Right ventricle myocardium superior (tissue), 1 donor: ENCODE results near the gene SEMA6D. TPM values are rescaled to one million over a fixed set of nuclear protein-coding genes. Genes with fewer than 3 reads are reported as not detected.
"Not testable (repeated sequence)": the region's sequence is repeated elsewhere in the genome, so short reads cannot be mapped to it uniquely, and the experiment has no call there.

Experiments used
- ATAC-seq: fragments of 200-7000 bp; cut with Tn5 transposase; one replicate; pipeline ENCODE4 v1.9.1; 2020; ENCODE audit warnings: mild to moderate bottlenecking; ENCODE audit not compliant: poor library complexity
- DNase-seq: peaks from one replicate; pipeline ENCODE4 v3.0.0-alpha.2; 2020
- intact Hi-C: fragments of 100-400 bp; cut with DNase I; formaldehyde crosslinking; loops from one replicate; pipeline ENCODE4 v1.11.2; 2022
- total RNA-seq: library from RNA; stranded (reverse); fragmentation: NEBNext Ultra II Directional; extraction: Animal tissue kit (Norgen Biotek cat#: 25700); gene quantifications from one replicate; pipeline ENCODE4 v1.2.1, GENCODE V29; 2021
- donor health status: DM: no; HTN: yes; CAD: no; lungs with severe emphysema.

The SEMA6D gene
- total RNA-seq, 1 donor from 2014 or later, result 16.5 TPM

DNA sequence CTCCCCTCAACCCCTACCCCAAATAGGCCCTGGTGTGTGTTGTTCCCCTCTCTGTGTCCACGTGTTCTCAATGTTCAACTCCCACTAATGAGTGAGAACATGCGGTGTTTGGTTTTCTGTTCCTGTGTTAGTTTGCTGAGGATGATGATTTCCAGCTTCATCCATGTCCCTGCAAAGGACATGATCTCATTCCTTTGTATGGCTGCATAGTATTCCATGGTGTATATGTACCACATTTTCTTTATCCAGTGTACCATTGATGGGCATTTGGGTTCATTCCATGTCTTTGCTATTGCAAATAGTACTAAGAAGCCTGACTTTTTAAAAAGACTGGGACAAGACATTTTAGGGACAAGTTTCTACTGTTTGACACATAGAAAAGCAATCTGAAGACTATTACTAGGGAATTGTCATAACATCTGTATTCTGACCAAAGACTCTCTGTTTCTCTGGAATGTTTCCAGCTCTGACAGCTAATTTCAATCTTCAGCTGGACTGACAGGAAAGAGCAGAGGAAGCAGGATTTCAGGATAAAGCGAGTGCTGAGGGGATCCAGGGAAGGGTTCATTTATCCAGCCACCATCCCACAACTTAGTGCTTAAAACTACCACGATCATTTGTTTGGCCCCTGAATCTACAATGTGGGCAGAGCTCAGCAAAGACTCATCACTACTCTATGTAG lies 21.0 kb downstream of the SEMA6D start:
- intact Hi-C loops, ATAC-seq, DNase-seq: not testable (repeated sequence)

GRCh38 chr15:47741082-47741481 lies 23.8 kb downstream of the SEMA6D start:
- ATAC-seq (no peak), DNase-seq (no peak)
- intact Hi-C loops, result no loop called here

DNA sequence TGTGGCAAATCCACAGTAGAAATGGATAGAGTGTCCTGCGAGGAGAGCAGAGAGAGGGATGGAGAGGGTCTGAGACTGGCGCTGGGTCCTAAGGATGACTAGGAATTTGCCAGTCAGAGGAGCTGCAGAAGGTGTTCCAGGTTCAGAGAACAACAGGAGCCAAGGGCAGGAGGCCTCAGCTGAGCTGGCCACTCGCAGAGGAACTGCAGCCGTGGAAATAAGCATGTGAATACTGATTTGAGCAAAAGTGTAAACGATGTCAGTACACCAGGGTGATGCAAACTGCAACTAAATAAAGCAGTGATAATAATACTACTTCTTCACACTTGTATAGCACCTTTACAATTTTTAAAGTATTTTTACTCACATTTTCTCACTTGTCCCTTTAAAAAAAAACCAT lies 24.6 kb downstream of the SEMA6D start:
- intact Hi-C loops, result no loop called here
- DNase-seq (no peak), ATAC-seq (peak; percentile 47)

GRCh38 chr15:47742334-47742733 lies 25.0 kb downstream of the SEMA6D start:
- DNase-seq (no peak), ATAC-seq (peak; percentile 78)
- intact Hi-C loops, result no loop called here

GRCh38 chr15:47742742-47743141 lies 25.4 kb downstream of the SEMA6D start:
- intact Hi-C loops, result no loop called here
- DNase-seq, result no peak
- ATAC-seq, result no peak

DNA sequence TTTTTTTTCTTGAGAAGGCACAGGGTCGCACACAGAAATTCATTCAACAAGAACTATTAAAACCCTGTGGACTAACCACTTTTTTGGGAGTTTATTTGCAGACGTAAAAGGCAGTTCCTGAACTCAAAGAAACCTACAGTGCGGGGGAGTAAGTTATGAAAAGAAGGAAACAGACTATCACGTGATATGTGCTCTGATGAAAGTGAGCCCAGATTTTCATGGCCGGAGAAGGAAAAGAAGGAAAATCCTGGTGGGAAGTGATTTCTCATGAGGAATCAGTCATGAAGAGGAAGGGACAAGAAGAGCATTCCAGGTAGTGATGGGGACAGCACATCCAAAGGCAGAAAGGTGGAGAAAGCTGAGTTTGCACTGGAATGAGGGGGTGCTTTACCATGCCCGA lies 26.1 kb downstream of the SEMA6D start:
- intact Hi-C loops, result no loop called here
- DNase-seq (no peak), ATAC-seq (no peak)

DNA sequence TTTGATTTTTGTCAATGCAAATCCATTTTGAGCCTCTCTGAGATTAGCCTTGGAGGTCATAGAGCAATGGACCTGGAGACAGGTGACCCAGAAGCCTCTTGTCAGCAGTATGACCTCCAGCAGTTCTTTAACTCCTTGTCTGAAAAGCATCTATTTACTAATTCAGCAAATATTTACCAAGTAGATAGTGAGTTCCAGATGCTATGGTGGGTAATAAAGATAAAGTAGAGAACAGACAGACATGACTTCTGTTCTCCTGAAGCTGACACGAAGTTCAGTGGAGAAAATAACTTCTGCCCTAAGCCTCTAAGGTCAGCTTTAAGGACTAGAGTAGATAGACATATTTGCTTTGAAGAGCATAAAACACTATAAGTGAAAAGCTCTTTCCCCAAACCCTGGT lies 26.6 kb downstream of the SEMA6D start:
- intact Hi-C loops, result no loop called here
- ATAC-seq (no peak), DNase-seq (no peak)

GRCh38 chr15:47744496-47744895 lies 27.2 kb downstream of the SEMA6D start:
- DNase-seq (no peak), ATAC-seq (no peak)
- intact Hi-C loops, result no loop called here

DNA sequence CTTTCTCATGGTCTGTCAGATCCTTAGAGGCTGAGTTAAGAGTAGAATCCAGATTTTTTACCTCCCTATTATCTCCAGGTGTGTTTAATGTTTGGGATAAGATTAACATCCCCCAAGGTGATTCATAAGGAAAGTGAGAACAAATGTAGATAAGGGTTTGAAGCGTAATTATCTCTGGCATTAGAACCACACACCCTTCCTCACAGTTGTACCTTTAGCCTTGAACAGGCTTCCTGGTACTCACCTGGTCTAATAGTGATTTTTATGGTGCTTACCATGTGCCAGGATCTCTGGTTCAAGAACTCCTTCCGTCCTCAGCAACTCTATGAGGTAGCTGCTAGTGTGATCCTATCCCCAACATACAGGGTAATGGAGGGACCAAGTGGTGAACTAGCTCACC lies 27.7 kb downstream of the SEMA6D start:
- intact Hi-C loops, result no loop called here
- ATAC-seq, result no peak
- DNase-seq, result no peak

- intact Hi-C loops, result no loop called here
- ATAC-seq (no peak), DNase-seq (no peak)
Observed at GRCh38 chr15:47746516-47746915, 29.2 kb downstream of the SEMA6D start.

DNA sequence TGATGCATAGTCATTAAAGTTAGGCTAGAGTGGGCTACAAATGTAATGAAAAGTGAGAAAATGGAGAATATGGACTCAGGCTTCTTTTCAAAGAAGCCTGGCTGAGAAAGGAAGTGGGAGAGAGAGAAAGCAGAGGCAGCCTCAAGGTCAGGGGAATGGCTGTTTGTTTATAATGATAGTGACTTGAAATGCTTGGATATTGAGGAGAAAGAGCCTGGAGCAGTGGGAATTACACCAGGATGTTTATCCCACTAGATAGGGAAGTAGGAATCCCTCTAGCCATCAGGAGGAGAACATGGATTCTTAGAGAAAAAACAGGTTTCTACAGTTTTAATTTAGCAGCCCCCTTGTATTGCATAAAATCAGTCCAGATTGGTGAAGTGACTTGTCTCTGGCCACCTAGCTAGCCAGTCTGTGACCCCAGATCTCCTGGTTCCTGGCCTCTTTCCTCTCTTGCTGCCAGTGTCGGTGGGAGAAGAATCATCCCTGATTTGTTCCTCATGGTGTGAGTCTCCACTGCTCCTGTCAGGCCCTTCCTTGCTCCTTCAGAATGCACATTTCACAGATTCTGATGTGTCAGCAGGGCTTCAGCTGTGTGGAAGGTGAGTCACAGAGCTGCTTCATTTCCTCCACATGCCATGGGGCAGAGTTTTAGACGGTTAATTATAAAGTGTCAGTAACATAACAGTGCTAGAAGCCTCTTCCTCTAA lies 32.9 kb downstream of the SEMA6D start:
- ATAC-seq (no peak), DNase-seq (no peak)
- intact Hi-C loops, result no loop called here

GRCh38 chr15:47750740-47751262 lies 33.5 kb downstream of the SEMA6D start:
- no peak for DNase-seq
- ATAC-seq, result no peak
- intact Hi-C loops, result no loop called here

DNA sequence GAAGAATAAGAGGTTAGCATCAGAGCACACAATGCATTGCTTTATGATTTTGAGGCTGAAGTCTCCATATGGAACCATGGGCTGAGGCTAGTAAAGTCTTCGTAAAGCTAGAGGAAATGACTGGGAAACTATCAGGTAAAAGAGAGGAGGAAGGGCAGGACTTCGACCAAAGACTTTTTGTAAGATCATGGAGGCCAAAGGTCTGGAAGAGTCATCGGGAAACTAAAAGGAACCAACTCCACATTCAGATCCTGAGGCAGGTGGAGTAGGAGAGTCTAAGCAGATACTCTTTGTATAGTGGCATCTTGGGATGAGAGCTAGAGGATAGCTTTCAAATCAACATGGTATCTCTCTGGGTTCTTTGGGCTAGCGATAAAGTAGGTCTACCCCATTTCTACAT lies 36.3 kb downstream of the SEMA6D start:
- DNase-seq, result no peak
- ATAC-seq, result no peak
- intact Hi-C loops, result no loop called here

- intact Hi-C loops, result no loop called here
- no peak for ATAC-seq
Observed at GRCh38 chr15:47754312-47754711, 37.0 kb downstream of the SEMA6D start.

DNA sequence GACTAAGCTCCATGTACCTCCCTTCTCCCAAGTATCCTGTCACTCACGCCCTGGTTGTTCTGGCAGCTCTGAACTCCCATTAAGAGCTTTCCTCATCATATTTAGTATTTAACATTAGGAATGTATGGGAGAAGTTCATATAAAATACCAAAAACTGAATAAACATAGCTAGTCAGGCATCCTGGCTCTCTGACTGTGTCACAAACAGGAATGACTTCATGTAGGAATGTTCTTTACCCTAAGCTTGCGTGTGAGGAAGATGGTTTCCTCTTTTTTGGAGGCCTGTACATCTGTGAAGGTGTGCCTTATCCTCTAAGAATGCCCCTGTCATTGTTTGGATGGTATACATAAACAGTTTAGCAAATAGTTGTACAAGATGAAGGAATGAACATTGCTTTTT lies 38.6 kb downstream of the SEMA6D start:
- no peak for ATAC-seq
- intact Hi-C loops, result no loop called here
- DNase-seq, result no peak

More at GRCh38 chr15:47754312-47754711, 37.0 kb downstream of the SEMA6D start:
- DNase-seq, result no peak

GRCh38 chr15:47756872-47757271 lies 39.6 kb downstream of the SEMA6D start:
- DNase-seq (no peak), ATAC-seq (peak; percentile 41)
- intact Hi-C loops, result no loop called here

DNA sequence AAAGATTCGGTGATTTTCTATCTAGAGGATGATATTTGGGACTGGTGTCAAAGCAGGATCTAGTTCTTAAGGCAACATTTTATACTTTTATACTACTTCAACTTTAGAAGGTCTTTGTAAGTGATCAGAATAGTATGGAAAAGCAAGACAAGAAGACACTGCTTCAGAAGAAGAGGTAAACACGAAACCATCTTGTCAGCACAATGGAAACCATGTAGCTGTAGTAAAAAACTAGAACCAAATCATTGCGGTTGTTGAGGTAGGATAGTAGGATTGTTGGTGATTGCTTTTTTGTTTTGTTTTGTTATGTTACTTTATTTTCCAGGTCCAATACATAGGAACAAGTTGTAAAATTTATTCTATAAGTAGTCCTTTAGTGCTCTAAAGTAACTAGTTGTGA lies 40.0 kb downstream of the SEMA6D start:
- intact Hi-C loops, result no loop called here
- no peak for ATAC-seq

GRCh38 chr15:47762621-47763020 lies 45.3 kb downstream of the SEMA6D start:
- intact Hi-C loops, result no loop called here
- ATAC-seq (no peak), DNase-seq (no peak)

More for the DNA sequence above, 40.0 kb downstream of the SEMA6D start:
- DNase-seq, result no peak

- ATAC-seq (no peak), DNase-seq (no peak)
- intact Hi-C loops, result no loop called here
Observed at GRCh38 chr15:47764666-47765065, 47.4 kb downstream of the SEMA6D start.

DNA sequence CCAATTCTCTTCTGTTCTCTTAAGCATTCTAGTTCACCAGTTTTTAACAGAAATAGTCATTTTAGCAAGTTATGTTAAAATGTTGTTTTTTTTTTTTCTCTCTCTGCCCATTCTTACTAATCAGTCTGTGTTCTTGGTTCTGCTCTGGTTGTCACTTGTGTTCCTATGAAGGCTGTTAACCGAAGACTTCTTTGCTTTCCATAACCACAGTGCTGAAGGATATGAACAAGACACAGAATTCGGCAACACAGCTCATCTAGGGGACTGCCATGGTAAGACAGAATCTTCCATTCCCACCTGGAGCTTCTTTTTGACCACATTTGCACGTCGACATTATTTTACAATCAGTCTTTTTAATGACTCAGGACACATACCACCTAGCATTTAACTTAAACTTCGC lies 49.1 kb downstream of the SEMA6D start:
- no peak for ATAC-seq
- no peak for DNase-seq
- intact Hi-C loops, result no loop called here
